Muscle of leg (tissue), 16 donors: ENCODE measurements around the gene OR13C9. TPM values are rescaled to one million over a fixed set of nuclear protein-coding genes. Genes with fewer than 3 reads are reported as not detected.
"Not testable (repeated sequence)": the region's sequence is repeated elsewhere in the genome, so short reads cannot be mapped to it uniquely, and the experiment has no call there.

ENCODE experiments used
- DNase-seq: peaks from one replicate; pipeline ENCODE4 v3.0.0; 2013
- H3K27ac ChIP-seq: one replicate; pipeline ENCODE4 v1.5.1; 2013; ENCODE audit warnings: mild to moderate bottlenecking, low read length, control low read depth
- H3K27me3 ChIP-seq: one replicate; pipeline ENCODE4 v1.6.1; 2013; ENCODE audit warnings: low read length; ENCODE audit not compliant: control insufficient read depth, insufficient read depth
- H3K36me3 ChIP-seq: one replicate; pipeline ENCODE4 v1.6.1; 2013; ENCODE audit warnings: low read length; ENCODE audit not compliant: control insufficient read depth, insufficient read depth
- H3K4me1 ChIP-seq: one replicate; pipeline ENCODE4 v1.6.1; 2013; ENCODE audit warnings: low read length; ENCODE audit not compliant: control insufficient read depth, insufficient read depth
- H3K4me3 ChIP-seq: one replicate; pipeline ENCODE4 v1.5.1; 2013; ENCODE audit warnings: low read length, control low read depth
- H3K9me3 ChIP-seq: replicated peaks from 2 replicates; pipeline ENCODE4 v1.6.1; 2013; ENCODE audit warnings: low read depth, low read length; ENCODE audit not compliant: control insufficient read depth
- WGBS: methylation state at CpG from one replicate; pipeline ENCODE4 v1.1.5; 2013; ENCODE audit warnings: missing lambda C conversion rate; ENCODE audit not compliant: insufficient coverage; 5-methylcytosine and 5-hydroxymethylcytosine counted together
- long read RNA-seq, 11 donors: transcript quantifications; one replicate each; lab custom pipeline, GENCODE V29; 2026
- polyA plus RNA-seq, 8 donors: library from polyadenylated mRNA; unstranded; fragments of 120-200 nt; gene quantifications; one replicate each; pipeline versions ENCODE4 v1.2.1 to v1.2.3, GENCODE V29; 2013; ENCODE audit warnings: inconsistent platforms in 1 of 8, low replicate concordance in 1 of 8; ENCODE audit not compliant: insufficient read length in 8 of 8, insufficient read depth in 1 of 8
- total RNA-seq: library from RNA; stranded (reverse); fragments of 120-200 nt; gene quantifications from one replicate; pipeline ENCODE4 v1.2.4, GENCODE V29; 2013

OR13C9 gene
- total RNA-seq (0.09 TPM), polyA plus RNA-seq (not detected)
- long read RNA-seq, donor 1, result 0 reads
- long read RNA-seq, donor 2, result 0 reads
- long read RNA-seq, donor 3, result 0 reads
- long read RNA-seq, donor 4, result 0 reads
- long read RNA-seq, donor 5, result 0 reads
- long read RNA-seq, donor 6, result 0 reads
- long read RNA-seq, donor 7, result 0 reads
- long read RNA-seq, donor 8, result 0 reads
- long read RNA-seq, donor 9, result 0 reads
- long read RNA-seq, donor 10, result 0 reads
- long read RNA-seq, donor 11, result 0 reads

- Histone ChIP-seq H3K4me3 (no peak within 1 kb of the TSS), H3K36me3 (no peaks in the 10 kb centered on the region), H3K27ac (no peak within 1 kb of the TSS), H3K27me3 (no peaks in the 10 kb centered on the region), H3K9me3 (no peaks in the 10 kb centered on the region), H3K4me1 (no peaks in the 10 kb centered on the region)
- no peak for DNase-seq
- no CpG with 5 or more reads among the region's 2 CpGs for WGBS
These were observed at the start of gene OR13C9 for GRCh38 chr9:104618104-104618503. OR13C9 (minus strand) TSS chr9:104618204; CDS start chr9:104618204, 0 bp downstream.

- H3K36me3 ChIP-seq, result no peaks in the 10 kb centered on the region
- no peaks in the 10 kb centered on the region for H3K27me3 ChIP-seq
- no peaks in the 10 kb centered on the region for H3K4me1 ChIP-seq
- no CpG with 5 or more reads among the region's 2 CpGs for WGBS
- H3K4me3 ChIP-seq, result no peak overlapping the region
- H3K27ac ChIP-seq, result no peak overlapping the region
- H3K9me3 ChIP-seq, result peaks cover 2% of the 10 kb centered on the region
- DNase-seq, result no peak
These were observed 40.6 kb upstream of the OR13C9 start for GRCh38 chr9:104658496-104659195.

- H3K36me3 ChIP-seq, result no peaks in the 10 kb centered on the region
- peaks cover 12% of the 10 kb centered on the region for H3K9me3 ChIP-seq
- no peak overlapping the region for H3K27ac ChIP-seq
- peak; percentile 28 for DNase-seq
- H3K27me3 ChIP-seq, result no peaks in the 10 kb centered on the region
- H3K4me1 ChIP-seq, result no peaks in the 10 kb centered on the region
- H3K4me3 ChIP-seq, result no peak overlapping the region
These were observed 17.5 kb upstream of the OR13C9 start for GRCh38 chr9:104635456-104635855.

GRCh38 chr9:104633976-104634520 is 16.0 kb upstream of the OR13C9 start:
- Histone ChIP-seq H3K4me3 (no peak overlapping the region), H3K27me3 (no peaks in the 10 kb centered on the region), H3K36me3 (no peaks in the 10 kb centered on the region), H3K27ac (no peak overlapping the region), H3K4me1 (no peaks in the 10 kb centered on the region), H3K9me3 (peaks cover 10% of the 10 kb centered on the region)
- no peak for DNase-seq
- whole genome bisulfite sequencing, result 97% methylated on average over 25 of the region's 30 CpGs

- H3K36me3 ChIP-seq, DNase-seq: not testable (repeated sequence)
These were observed 8.0 kb upstream of the OR13C9 start for GRCh38 chr9:104625964-104626363.

GRCh38 chr9:104617418-104617817 is 586 bp downstream of the OR13C9 start:
- Histone ChIP-seq H3K9me3 (no peaks in the 10 kb centered on the region), H3K27ac (no peak overlapping the region), H3K4me3 (no peak overlapping the region), H3K36me3 (no peaks in the 10 kb centered on the region), H3K4me1 (no peaks in the 10 kb centered on the region), H3K27me3 (no peaks in the 10 kb centered on the region)
- no peak for DNase-seq

More at GRCh38 chr9:104625964-104626363, 8.0 kb upstream of the OR13C9 start:
- H3K4me1 ChIP-seq, H3K27me3 ChIP-seq, H3K9me3 ChIP-seq, H3K4me3 ChIP-seq, H3K27ac ChIP-seq: not testable (repeated sequence)

- no peak for DNase-seq
- no peaks in the 10 kb centered on the region for H3K9me3 ChIP-seq
- no peaks in the 10 kb centered on the region for H3K36me3 ChIP-seq
- no CpG with 5 or more reads among the region's 2 CpGs for WGBS
- H3K4me3 ChIP-seq, result no peak overlapping the region
- H3K27me3 ChIP-seq, result no peaks in the 10 kb centered on the region
- no peaks in the 10 kb centered on the region for H3K4me1 ChIP-seq
- no peak overlapping the region for H3K27ac ChIP-seq
These were observed 6.8 kb downstream of the OR13C9 start for GRCh38 chr9:104611213-104611612.

- no CpG with 5 or more reads among the region's 1 CpG for WGBS
- Histone ChIP-seq H3K36me3 (no peaks in the 10 kb centered on the region), H3K4me3 (no peak overlapping the region), H3K27me3 (no peaks in the 10 kb centered on the region), H3K4me1 (no peaks in the 10 kb centered on the region), H3K9me3 (no peaks in the 10 kb centered on the region), H3K27ac (no peak overlapping the region)
- no peak for DNase-seq
These were observed 9.7 kb downstream of the OR13C9 start for GRCh38 chr9:104608336-104608735.

GRCh38 chr9:104606152-104606551 is 11.9 kb downstream of the OR13C9 start:
- no peaks in the 10 kb centered on the region for H3K36me3 ChIP-seq
- no peaks in the 10 kb centered on the region for H3K4me1 ChIP-seq
- WGBS, result no CpG with 5 or more reads among the region's 2 CpGs
- H3K27ac ChIP-seq, result no peak overlapping the region
- DNase-seq, result no peak
- no peaks in the 10 kb centered on the region for H3K27me3 ChIP-seq
- no peak overlapping the region for H3K4me3 ChIP-seq
- H3K9me3 ChIP-seq, result no peaks in the 10 kb centered on the region

GRCh38 chr9:104605527-104605926 is 12.5 kb downstream of the OR13C9 start, which contains the start of gene OR13C2:
OR13C2 (minus strand) TSS chr9:104605627; CDS start chr9:104605627, 0 bp downstream.
- H3K27ac ChIP-seq, H3K27me3 ChIP-seq, H3K9me3 ChIP-seq, H3K4me3 ChIP-seq, H3K4me1 ChIP-seq, H3K36me3 ChIP-seq, DNase-seq: not testable (repeated sequence)
- no CpG with 5 or more reads among the region's 1 CpG for WGBS
